HEK293 (cell line): ENCODE results near the gene RSL1D1.

Source experiments
- FEZF1 ChIP-seq: fragments of 450-650 bp; formaldehyde crosslinking; IDR thresholded peaks from 2 replicates; pipeline ENCODE4 v1.5.1; 2016; ENCODE audit warnings: missing biosample characterization, missing genetic modification characterization
- GLIS2 ChIP-seq: fragments of 450-650 bp; formaldehyde crosslinking; IDR thresholded peaks from 2 replicates; pipeline ENCODE4 v1.5.1; 2016; ENCODE audit warnings: missing biosample characterization, missing genetic modification characterization
- SETDB1 ChIP-seq: IDR thresholded peaks from one replicate; pipeline ENCODE4 v1.6.1; 2017; ENCODE audit warnings: mild to moderate bottlenecking, low read length, moderate library complexity, mixed read lengths; ENCODE audit not compliant: insufficient read length
- ZBTB21 ChIP-seq: fragments of 450-650 bp; formaldehyde crosslinking; IDR thresholded peaks from 2 replicates; pipeline ENCODE4 v1.5.1; 2017; ENCODE audit warnings: missing biosample characterization, missing genetic modification characterization
- ZNF416 ChIP-seq: fragments of 450-650 bp; formaldehyde crosslinking; IDR thresholded peaks from 2 replicates; pipeline ENCODE4 v1.5.1; 2016; ENCODE audit warnings: missing biosample characterization, missing genetic modification characterization
- ZNF521 ChIP-seq: fragments of 450-650 bp; formaldehyde crosslinking; IDR thresholded peaks from 2 replicates; pipeline ENCODE4 v1.5.1; 2017; ENCODE audit warnings: missing biosample characterization, mild to moderate bottlenecking, missing genetic modification characterization
- ZNF76 ChIP-seq: fragments of 450-650 bp; formaldehyde crosslinking; IDR thresholded peaks from 2 replicates; pipeline ENCODE4; 2016; ENCODE audit warnings: low read depth, missing biosample characterization, missing genetic modification characterization, borderline replicate concordance
- TF ChIP-seq, protein P1 (sequence below): fragments of 450-650 bp; formaldehyde crosslinking; IDR thresholded peaks from 2 replicates; pipeline ENCODE4 v1.5.1; 2016; ENCODE audit warnings: missing biosample characterization, missing genetic modification characterization, low read depth
- TF ChIP-seq, protein P2 (sequence below): fragments of 450-650 bp; formaldehyde crosslinking; IDR thresholded peaks from 2 replicates; pipeline ENCODE4 v1.5.1; 2016; ENCODE audit warnings: missing biosample characterization, missing genetic modification characterization

DNA sequence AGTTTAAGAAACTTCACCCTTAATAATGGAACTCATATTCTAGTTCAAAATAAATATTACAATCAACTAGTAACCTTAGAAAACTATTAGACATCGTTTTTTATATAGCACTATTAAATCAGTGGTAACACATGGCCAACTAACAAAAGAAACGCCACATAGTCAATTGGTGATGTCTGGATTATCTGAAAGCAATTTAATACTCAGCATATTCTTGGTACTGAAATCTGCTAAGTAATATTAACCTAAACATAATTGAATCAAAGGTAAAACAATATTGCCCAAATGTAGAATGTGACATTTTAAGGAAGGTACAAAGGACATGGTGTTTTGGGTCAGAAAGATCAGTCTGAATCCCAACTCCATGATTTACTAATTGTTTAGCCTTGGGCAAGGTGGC is 11.1 kb upstream of the RSL1D1 start:
- TF ChIP-seq SETDB1, result no peak
- TF ChIP-seq, protein P1, sequence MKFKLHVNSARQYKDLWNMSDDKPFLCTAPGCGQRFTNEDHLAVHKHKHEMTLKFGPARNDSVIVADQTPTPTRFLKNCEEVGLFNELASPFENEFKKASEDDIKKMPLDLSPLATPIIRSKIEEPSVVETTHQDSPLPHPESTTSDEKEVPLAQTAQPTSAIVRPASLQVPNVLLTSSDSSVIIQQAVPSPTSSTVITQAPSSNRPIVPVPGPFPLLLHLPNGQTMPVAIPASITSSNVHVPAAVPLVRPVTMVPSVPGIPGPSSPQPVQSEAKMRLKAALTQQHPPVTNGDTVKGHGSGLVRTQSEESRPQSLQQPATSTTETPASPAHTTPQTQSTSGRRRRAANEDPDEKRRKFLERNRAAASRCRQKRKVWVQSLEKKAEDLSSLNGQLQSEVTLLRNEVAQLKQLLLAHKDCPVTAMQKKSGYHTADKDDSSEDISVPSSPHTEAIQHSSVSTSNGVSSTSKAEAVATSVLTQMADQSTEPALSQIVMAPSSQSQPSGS, result no peak
- no peak for TF ChIP-seq ZBTB21 (tag by site-specific recombination)
- TF ChIP-seq FEZF1 (tag by site-specific recombination), result no peak
- no peak for TF ChIP-seq ZNF76 (tag by site-specific recombination)
- TF ChIP-seq GLIS2 (tag by site-specific recombination), result no peak
- TF ChIP-seq, protein P2, sequence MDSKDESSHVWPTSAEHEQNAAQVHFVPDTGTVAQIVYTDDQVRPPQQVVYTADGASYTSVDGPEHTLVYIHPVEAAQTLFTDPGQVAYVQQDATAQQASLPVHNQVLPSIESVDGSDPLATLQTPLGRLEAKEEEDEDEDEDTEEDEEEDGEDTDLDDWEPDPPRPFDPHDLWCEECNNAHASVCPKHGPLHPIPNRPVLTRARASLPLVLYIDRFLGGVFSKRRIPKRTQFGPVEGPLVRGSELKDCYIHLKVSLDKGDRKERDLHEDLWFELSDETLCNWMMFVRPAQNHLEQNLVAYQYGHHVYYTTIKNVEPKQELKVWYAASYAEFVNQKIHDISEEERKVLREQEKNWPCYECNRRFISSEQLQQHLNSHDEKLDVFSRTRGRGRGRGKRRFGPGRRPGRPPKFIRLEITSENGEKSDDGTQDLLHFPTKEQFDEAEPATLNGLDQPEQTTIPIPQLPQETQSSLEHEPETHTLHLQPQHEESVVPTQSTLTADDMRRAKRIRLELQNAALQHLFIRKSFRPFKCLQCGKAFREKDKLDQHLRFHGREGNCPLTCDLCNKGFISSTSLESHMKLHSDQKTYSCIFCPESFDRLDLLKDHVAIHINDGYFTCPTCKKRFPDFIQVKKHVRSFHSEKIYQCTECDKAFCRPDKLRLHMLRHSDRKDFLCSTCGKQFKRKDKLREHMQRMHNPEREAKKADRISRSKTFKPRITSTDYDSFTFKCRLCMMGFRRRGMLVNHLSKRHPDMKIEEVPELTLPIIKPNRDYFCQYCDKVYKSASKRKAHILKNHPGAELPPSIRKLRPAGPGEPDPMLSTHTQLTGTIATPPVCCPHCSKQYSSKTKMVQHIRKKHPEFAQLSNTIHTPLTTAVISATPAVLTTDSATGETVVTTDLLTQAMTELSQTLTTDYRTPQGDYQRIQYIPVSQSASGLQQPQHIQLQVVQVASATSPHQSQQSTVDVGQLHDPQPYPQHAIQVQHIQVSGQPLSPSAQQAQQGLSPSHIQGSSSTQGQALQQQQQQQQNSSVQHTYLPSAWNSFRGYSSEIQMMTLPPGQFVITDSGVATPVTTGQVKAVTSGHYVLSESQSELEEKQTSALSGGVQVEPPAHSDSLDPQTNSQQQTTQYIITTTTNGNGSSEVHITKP (tag by site-specific recombination), result no peak
- no peak for TF ChIP-seq ZNF416 (tag by site-specific recombination)
- TF ChIP-seq ZNF521 (tag by site-specific recombination), result no peak
